ENCODE results near the gene STXBP6. TPM values are rescaled to one million over a fixed set of nuclear protein-coding genes. Genes with fewer than 3 reads are reported as not detected.
A peak's percentile ranks its signal among the peaks of the same experiment; 100 is the strongest.

The STXBP6 gene
- total and polyA plus RNA-seq, 7 donors: 7.1 to 32.8 (median 14.3) TPM

DNA sequence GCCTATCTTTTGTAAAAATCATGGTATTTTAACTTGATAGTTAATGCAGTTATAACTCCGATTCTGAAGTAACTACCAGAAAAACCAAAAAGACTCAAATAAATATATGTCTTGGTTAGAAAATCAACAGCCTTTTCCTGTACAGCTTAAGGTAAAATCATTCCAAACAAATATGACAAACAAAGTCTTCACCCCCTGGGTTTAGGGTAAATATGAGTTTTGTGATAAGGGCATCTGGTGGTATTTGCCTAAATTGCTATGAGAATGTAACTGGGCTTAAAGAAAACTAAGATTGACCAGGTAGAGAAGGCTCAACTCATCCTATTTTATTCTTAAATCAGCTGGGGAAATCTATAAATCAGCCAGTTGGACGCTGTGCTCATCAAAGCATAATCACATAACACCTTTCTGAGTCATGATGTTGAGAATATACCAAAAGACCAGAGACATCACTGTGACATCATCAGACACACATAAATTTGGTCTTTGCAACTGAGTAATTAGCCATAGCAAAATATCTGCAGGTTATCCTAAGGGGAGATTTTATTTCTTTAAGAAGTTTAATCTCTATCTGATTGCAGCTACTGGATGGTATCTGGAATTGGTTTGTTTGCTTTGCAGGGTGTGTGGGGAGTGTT, 133.9 kb downstream of the STXBP6 start:
- Histone ChIP-seq H3K27ac (no peak overlapping the region), H3K36me3 (no peaks in the 10 kb centered on the region), H3K27me3 (no peaks in the 10 kb centered on the region), H3K4me3 (no peak overlapping the region), H3K9me3 (no peaks in the 10 kb centered on the region), H3K4me1 (peaks cover 0 to 22% (median 13%) of the 10 kb centered on the region in 4 donors)
- 49 to 81% methylated on average over 2 of the region's 2 CpGs for WGBS, 2 donors
- DNase-seq: no peak
- intact Hi-C loops (cut with DNase I): no loop called here
- TF ChIP-seq POLR2AphosphoS5 (IDR thresholded peaks at IDR 0.05) (no peak), POLR2A (IDR thresholded peaks at IDR 0.05) (no peak), CTCF (IDR thresholded peaks at IDR 0.05) (no peak), EP300 (IDR thresholded peaks at IDR 0.05) (no peak)

- intact Hi-C loops (cut with DNase I): no loop called here
- Histone ChIP-seq H3K9me3 (no peaks in the 10 kb centered on the region), H3K36me3 (no peaks in the 10 kb centered on the region), H3K27ac (no peak overlapping the region), H3K4me1 (peaks cover 0 to 28% (median 19%) of the 10 kb centered on the region in 4 donors), H3K27me3 (no peaks in the 10 kb centered on the region), H3K4me3 (no peak overlapping the region)
- WGBS, 2 donors: 89 to 95% methylated on average over 1 of the region's 1 CpG
- no peak for DNase-seq
- no peak for TF ChIP-seq EP300 (IDR thresholded peaks at IDR 0.05)
- no peak for TF ChIP-seq POLR2A (IDR thresholded peaks at IDR 0.05)
Observed at GRCh38 chr14:24915403-24915921, 134.5 kb downstream of the STXBP6 start.

GRCh38 chr14:24913746-24914145, 136.2 kb downstream of the STXBP6 start:
- no peaks in the 10 kb centered on the region for H3K9me3 ChIP-seq
- intact Hi-C loops (cut with DNase I): no loop called here
- H3K4me3 ChIP-seq: no peak overlapping the region
- 82 to 84% methylated on average over 1 of the region's 1 CpG for WGBS, 2 donors
- peaks cover 0 to 28% (median 22%) of the 10 kb centered on the region in 4 donors for H3K4me1 ChIP-seq
- DNase-seq: no peak
- no peak overlapping the region for H3K27ac ChIP-seq
- TF ChIP-seq POLR2A (IDR thresholded peaks at IDR 0.05) (no peak), EP300 (IDR thresholded peaks at IDR 0.05) (no peak), POLR2AphosphoS5 (IDR thresholded peaks at IDR 0.05) (no peak), CTCF (IDR thresholded peaks at IDR 0.05) (no peak)
- H3K27me3 ChIP-seq: no peaks in the 10 kb centered on the region
- H3K36me3 ChIP-seq: no peaks in the 10 kb centered on the region

GRCh38 chr14:24913021-24913420, 136.9 kb downstream of the STXBP6 start:
- Histone ChIP-seq H3K4me3 (no peak overlapping the region), H3K4me1 (peaks cover 0 to 28% (median 22%) of the 10 kb centered on the region in 4 donors), H3K9me3 (no peaks in the 10 kb centered on the region), H3K36me3 (no peaks in the 10 kb centered on the region), H3K27ac (no peak overlapping the region), H3K27me3 (no peaks in the 10 kb centered on the region)
- intact Hi-C loops (cut with DNase I): no loop called here
- DNase-seq: no peak
- TF ChIP-seq CTCF (IDR thresholded peaks at IDR 0.05) (no peak), POLR2AphosphoS5 (IDR thresholded peaks at IDR 0.05) (no peak), EP300 (IDR thresholded peaks at IDR 0.05) (no peak), POLR2A (IDR thresholded peaks at IDR 0.05) (no peak)
- WGBS, 2 donors: 36 to 81% methylated on average over 1 of the region's 1 CpG

DNA sequence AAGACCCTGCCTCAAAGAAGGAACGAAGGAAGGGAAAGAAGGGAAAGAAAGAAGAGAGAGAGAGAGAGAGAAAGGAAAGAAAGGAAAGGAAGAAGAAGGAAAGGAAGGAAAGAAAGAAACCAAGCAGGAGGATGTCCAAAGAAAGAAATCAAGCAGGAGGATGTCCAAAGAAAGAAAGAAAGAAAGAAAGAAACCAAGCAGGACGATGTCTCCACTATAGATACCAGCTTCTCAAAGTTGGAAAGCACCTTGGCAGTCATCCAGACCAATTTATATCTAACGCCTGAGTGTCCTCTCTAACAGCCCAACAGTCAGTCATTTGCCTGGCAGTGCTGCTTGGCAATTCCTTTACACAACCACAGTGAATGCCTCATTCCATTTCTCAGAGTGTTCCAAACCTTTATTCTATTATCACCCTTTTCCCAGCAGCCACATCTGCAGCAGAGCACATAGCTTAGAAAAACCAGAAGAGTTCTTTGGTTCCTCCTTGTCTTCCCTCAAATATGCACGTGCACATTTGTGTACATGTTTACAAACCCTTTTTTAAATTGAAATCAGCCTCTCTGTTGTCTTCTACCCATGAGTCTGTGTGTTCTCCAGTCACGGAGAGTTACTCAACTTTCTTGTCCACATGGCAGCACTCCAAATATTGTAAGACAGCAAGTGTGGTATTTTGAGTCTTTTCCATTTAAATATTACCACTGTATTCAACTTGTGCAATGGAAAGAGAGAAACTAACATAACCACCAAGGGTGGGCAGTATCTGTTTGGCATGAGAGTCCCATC, 138.4 kb downstream of the STXBP6 start:
- intact Hi-C loops (cut with DNase I): no loop called here
- peak overlapping the region in 1 of 4 donors; percentile 9 for H3K4me3 ChIP-seq
- H3K27me3 ChIP-seq: no peaks in the 10 kb centered on the region
- peak overlapping the region in 1 of 4 donors; percentile 38 for H3K27ac ChIP-seq
- DNase-seq: no peak
- peaks cover 0 to 28% (median 22%) of the 10 kb centered on the region in 4 donors for H3K4me1 ChIP-seq
- TF ChIP-seq POLR2AphosphoS5 (IDR thresholded peaks at IDR 0.05): peak in 1 of 4 donors; percentile 30
- TF ChIP-seq POLR2A (IDR thresholded peaks at IDR 0.05): no peak
- no peaks in the 10 kb centered on the region for H3K9me3 ChIP-seq
- no peaks in the 10 kb centered on the region for H3K36me3 ChIP-seq
- WGBS, 2 donors: 21 to 41% methylated on average over 5 of the region's 5 CpGs
